Mammary epithelial cell (primary cell): ENCODE measurements around the gene SYNE1.

Experiments used
- CTCF ChIP-seq, 2 donors: IDR thresholded peaks in 1 of 2; conservative IDR thresholded peaks in 1 of 2; 2 replicates each; pipeline ENCODE4 v1.5.1; 2011 to 2012; ENCODE audit warnings: inconsistent platforms in 2 of 2, low read length in 2 of 2, mild to moderate bottlenecking in 2 of 2, control low read depth in 1 of 2, low read depth in 1 of 2; ENCODE audit not compliant: insufficient read depth in 1 of 2; ENCODE audit errors: extremely low read depth in 1 of 2
- EZH2 ChIP-seq: IDR thresholded peaks from 2 replicates; pipeline ENCODE4 v1.6.1; 2012; ENCODE audit warnings: low read length, inconsistent platforms, borderline replicate concordance

GRCh38 chr6:152642578-152643375, 5.6 kb upstream of the SYNE1 start:
- TF ChIP-seq CTCF (conservative IDR thresholded peaks at IDR 0.05 in 1 of 2, IDR thresholded peaks at IDR 0.05 in 1 of 2; ENCODE audit: extremely low read depth in 1 of 2, insufficient read depth in 1 of 2, low read depth in 1 of 2, low read length in 2 of 2) (peak; percentile 68 to 85), EZH2 (no peak)
